Smooth muscle cell (in vitro differentiated cells): ENCODE measurements around the gene SLC38A3. TPM values are rescaled to one million over a fixed set of nuclear protein-coding genes. Genes with fewer than 3 reads are reported as not detected.

Experiments used
- DNase-seq: peaks from one replicate; lab custom pipeline; 2025; ENCODE audit not compliant: unreplicated experiment; lab: John Stamatoyannopoulos, UW
- H2AFZ ChIP-seq: fragments of 200-600 bp; sonication (generic); 2 replicates; pipeline ENCODE4 v1.6.0; 2016; ENCODE audit warnings: antibody characterized with exemption, low read depth, mild to moderate bottlenecking
- H3F3A ChIP-seq: fragments of 200-600 bp; sonication (generic); 2 replicates; pipeline ENCODE4 v1.6.0; 2017; ENCODE audit warnings: antibody characterized with exemption, low read depth
- H3K27ac ChIP-seq: fragments of 200-600 bp; sonication (generic); 2 replicates; pipeline ENCODE4 v1.5.1; 2016; ENCODE audit warnings: low read depth, mild to moderate bottlenecking
- H3K27me3 ChIP-seq: fragments of 200-600 bp; sonication (generic); 2 replicates; pipeline ENCODE4 v1.6.1; 2016; ENCODE audit warnings: low read depth, mild to moderate bottlenecking
- H3K36me3 ChIP-seq: fragments of 200-600 bp; sonication (generic); 2 replicates; pipeline ENCODE4 v1.5.1; 2016; ENCODE audit warnings: low read depth
- H3K4me1 ChIP-seq: fragments of 200-600 bp; sonication (generic); 2 replicates; pipeline ENCODE4 v1.5.1; 2016; ENCODE audit warnings: low read depth
- H3K4me2 ChIP-seq: fragments of 200-600 bp; sonication (generic); 2 replicates; pipeline ENCODE4 v1.6.0; 2016; ENCODE audit warnings: mild to moderate bottlenecking
- H3K4me3 ChIP-seq: fragments of 200-600 bp; sonication (generic); 2 replicates; pipeline ENCODE4 v1.5.1; 2016; ENCODE audit warnings: mild to moderate bottlenecking
- H3K79me2 ChIP-seq: fragments of 200-600 bp; sonication (generic); 2 replicates; pipeline ENCODE4 v1.6.0; 2016; ENCODE audit warnings: low read depth, mild to moderate bottlenecking
- H3K9ac ChIP-seq: fragments of 200-600 bp; sonication (generic); 2 replicates; pipeline ENCODE4 v1.6.0; 2016; ENCODE audit warnings: low read depth
- H3K9me3 ChIP-seq: fragments of 200-600 bp; sonication (generic); replicated peaks from 2 replicates; pipeline ENCODE4 v1.5.1; 2016; ENCODE audit warnings: low read depth
- H4K20me1 ChIP-seq: fragments of 200-600 bp; sonication (generic); 2 replicates; pipeline ENCODE4 v1.6.0; 2016; ENCODE audit warnings: low read depth
- WGBS: methylation state at CpG from one replicate; pipeline ENCODE4 v1.1.7; 2016; ENCODE audit warnings: low lambda C conversion rate; 5-methylcytosine and 5-hydroxymethylcytosine counted together
- polyA plus RNA-seq: library from polyadenylated mRNA; unstranded; fragments of >200 nt; fragmentation: Nextera tagmentation; extraction: Ambion mirVana; gene quantifications from 2 replicates; pipeline ENCODE4 v1.2.1, GENCODE V29; 2016
- total RNA-seq: library from RNA; depleted of rRNA; stranded (reverse); fragments of >200 nt; gene quantifications from 2 replicates; pipeline ENCODE4 v1.2.3, GENCODE V29; 2014
- TF ChIP-seq, protein P1 (sequence below): fragments of 200-600 bp; sonication (generic); IDR thresholded peaks from 2 replicates; pipeline ENCODE4 v1.5.1; 2017; ENCODE audit warnings: borderline replicate concordance, mild to moderate bottlenecking, antibody characterized with exemption; ENCODE audit not compliant: insufficient read depth, poor library complexity, severe bottlenecking

SLC38A3 gene
- total and polyA plus RNA-seq, 2 experiments from 2014 or later, result 0.58 to 3.5 TPM

DNA sequence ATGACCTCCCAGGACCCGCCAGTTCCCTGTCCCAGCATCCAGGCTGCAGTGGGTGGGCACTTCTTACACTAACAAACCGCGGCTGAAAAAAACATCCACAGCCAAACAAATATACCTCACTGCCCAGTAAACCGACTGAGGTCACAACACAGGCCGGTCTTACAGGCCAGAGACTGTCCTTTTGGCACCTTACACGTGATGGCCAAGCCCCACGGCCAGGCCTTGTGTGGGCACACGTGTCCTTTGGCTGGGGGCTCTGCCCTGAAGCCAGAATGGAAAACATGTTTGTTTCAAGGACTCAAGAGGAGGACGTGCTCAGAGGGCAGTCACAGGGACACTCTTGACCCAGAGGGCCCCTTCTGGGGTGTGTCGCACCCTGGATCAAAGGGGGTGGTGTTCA, 9.8 kb downstream of the SLC38A3 start:
- Histone ChIP-seq H3K4me1 (no peaks in the 10 kb centered on the region), H3K36me3 (no peaks in the 10 kb centered on the region), H3K4me3 (no peak overlapping the region), H3K9me3 (no peaks in the 10 kb centered on the region), H3K9ac (no peak overlapping the region), H3F3A (no peaks in the 10 kb centered on the region), H3K4me2 (no peak overlapping the region), H4K20me1 (no peaks in the 10 kb centered on the region), H2AFZ (no peak overlapping the region), H3K27ac (no peak overlapping the region), H3K27me3 (no peaks in the 10 kb centered on the region), H3K79me2 (no peaks in the 10 kb centered on the region)
- no peak for DNase-seq
- TF ChIP-seq, protein P1, sequence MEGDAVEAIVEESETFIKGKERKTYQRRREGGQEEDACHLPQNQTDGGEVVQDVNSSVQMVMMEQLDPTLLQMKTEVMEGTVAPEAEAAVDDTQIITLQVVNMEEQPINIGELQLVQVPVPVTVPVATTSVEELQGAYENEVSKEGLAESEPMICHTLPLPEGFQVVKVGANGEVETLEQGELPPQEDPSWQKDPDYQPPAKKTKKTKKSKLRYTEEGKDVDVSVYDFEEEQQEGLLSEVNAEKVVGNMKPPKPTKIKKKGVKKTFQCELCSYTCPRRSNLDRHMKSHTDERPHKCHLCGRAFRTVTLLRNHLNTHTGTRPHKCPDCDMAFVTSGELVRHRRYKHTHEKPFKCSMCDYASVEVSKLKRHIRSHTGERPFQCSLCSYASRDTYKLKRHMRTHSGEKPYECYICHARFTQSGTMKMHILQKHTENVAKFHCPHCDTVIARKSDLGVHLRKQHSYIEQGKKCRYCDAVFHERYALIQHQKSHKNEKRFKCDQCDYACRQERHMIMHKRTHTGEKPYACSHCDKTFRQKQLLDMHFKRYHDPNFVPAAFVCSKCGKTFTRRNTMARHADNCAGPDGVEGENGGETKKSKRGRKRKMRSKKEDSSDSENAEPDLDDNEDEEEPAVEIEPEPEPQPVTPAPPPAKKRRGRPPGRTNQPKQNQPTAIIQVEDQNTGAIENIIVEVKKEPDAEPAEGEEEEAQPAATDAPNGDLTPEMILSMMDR, result no peak
- 86% methylated on average over 10 of the region's 10 CpGs for WGBS

DNA sequence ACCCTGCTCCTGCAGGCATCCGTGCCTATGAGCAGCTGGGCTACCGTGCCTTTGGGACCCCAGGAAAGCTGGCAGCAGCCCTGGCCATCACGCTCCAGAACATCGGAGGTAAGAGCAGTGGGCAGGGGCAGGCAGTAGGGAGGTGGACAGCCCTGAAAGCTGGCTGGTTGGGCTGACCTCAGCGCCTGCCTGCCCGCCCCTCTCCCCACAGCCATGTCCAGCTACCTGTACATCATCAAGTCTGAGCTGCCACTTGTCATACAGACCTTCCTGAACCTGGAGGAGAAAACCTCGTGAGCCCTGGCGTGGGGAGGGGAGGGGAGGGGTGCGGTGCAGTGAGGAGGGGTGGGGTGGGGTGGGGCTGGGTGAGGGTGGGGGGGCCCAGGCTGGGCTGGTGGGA, 10.5 kb downstream of the SLC38A3 start:
- Histone ChIP-seq H3F3A (no peaks in the 10 kb centered on the region), H3K27ac (no peak overlapping the region), H3K4me1 (no peaks in the 10 kb centered on the region), H3K4me3 (no peak overlapping the region), H3K79me2 (no peaks in the 10 kb centered on the region), H3K9me3 (no peaks in the 10 kb centered on the region), H3K36me3 (no peaks in the 10 kb centered on the region), H3K9ac (no peak overlapping the region), H3K27me3 (no peaks in the 10 kb centered on the region), H2AFZ (no peak overlapping the region), H3K4me2 (no peak overlapping the region), H4K20me1 (no peaks in the 10 kb centered on the region)
- TF ChIP-seq, protein P1, result no peak
- DNase-seq, result no peak
- 89% methylated on average over 9 of the region's 9 CpGs for WGBS

DNA sequence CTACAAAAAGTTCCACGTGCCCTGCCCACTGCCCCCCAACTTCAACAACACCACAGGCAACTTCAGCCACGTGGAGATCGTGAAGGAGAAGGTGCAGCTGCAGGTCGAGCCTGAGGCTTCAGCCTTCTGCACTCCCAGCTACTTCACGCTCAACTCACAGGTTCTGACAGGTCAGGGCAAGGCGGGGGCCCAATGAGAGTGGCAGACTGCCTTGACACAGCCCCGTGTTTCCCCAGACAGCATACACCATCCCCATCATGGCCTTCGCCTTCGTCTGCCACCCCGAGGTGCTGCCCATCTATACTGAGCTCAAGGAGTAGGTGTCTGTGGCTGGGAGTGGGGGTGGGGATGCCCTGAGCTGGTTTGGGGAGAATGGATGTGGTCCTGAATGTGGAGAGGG, 12.6 kb downstream of the SLC38A3 start:
- Histone ChIP-seq H3K79me2 (no peaks in the 10 kb centered on the region), H2AFZ (no peak overlapping the region), H3K4me3 (no peak overlapping the region), H3K27me3 (no peaks in the 10 kb centered on the region), H3K27ac (no peak overlapping the region), H3K9me3 (no peaks in the 10 kb centered on the region), H4K20me1 (no peaks in the 10 kb centered on the region), H3K4me2 (no peak overlapping the region), H3F3A (no peaks in the 10 kb centered on the region), H3K4me1 (no peaks in the 10 kb centered on the region), H3K36me3 (no peaks in the 10 kb centered on the region), H3K9ac (no peak overlapping the region)
- 82% methylated on average over 10 of the region's 10 CpGs for WGBS
- no peak for DNase-seq
- TF ChIP-seq, protein P1, result no peak

DNA sequence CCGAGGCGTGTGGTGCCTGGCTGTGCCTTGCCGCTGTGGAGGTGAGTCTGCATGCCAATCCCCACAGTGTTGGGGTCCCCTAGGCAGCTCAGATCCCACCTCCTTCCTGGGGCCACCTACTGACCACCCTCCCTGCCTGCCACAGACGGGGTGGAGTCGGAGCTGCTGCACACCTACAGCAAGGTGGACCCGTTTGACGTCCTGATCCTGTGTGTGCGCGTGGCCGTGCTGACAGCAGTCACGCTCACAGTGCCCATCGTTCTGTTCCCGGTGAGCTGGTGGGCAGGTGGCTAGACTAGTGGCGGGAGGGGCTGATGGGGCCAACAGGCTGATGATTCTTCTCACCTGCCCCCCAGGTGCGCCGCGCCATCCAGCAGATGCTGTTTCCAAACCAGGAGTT, 13.4 kb downstream of the SLC38A3 start:
- Histone ChIP-seq H3K36me3 (no peaks in the 10 kb centered on the region), H3K4me1 (no peaks in the 10 kb centered on the region), H3K79me2 (no peaks in the 10 kb centered on the region), H3K9ac (no peak overlapping the region), H3K9me3 (no peaks in the 10 kb centered on the region), H3K4me3 (no peak overlapping the region), H3K27me3 (no peaks in the 10 kb centered on the region), H3K4me2 (no peak overlapping the region), H2AFZ (no peak overlapping the region), H3K27ac (no peak overlapping the region), H3F3A (no peaks in the 10 kb centered on the region), H4K20me1 (no peaks in the 10 kb centered on the region)
- TF ChIP-seq, protein P1, result no peak
- 94% methylated on average over 17 of the region's 17 CpGs for WGBS
- DNase-seq, result no peak
